Ovary (tissue), 9 donors: Measurements from ENCODE around the gene COL6A2. TPM values are rescaled to one million over a fixed set of nuclear protein-coding genes. Genes with fewer than 3 reads are reported as not detected.
"Not testable (repeated sequence)": the region's sequence is repeated elsewhere in the genome, so short reads cannot be mapped to it uniquely, and the experiment has no call there.

Experiments
- DNase-seq, 5 donors: peaks; one replicate each; pipeline ENCODE4 v3.0.0-alpha.2; 2019 to 2020
- H3K27ac ChIP-seq, 2 donors: fragments of 200-600 bp; one replicate each; pipeline versions ENCODE4 v1.5.1 to v1.8.0; 2019 to 2022
- H3K27me3 ChIP-seq: fragments of 200-600 bp; one replicate; pipeline ENCODE4 v1.8.0; 2022
- H3K36me3 ChIP-seq: fragments of 200-600 bp; sonication (generic); one replicate; pipeline ENCODE4 v1.5.1; 2019
- H3K4me1 ChIP-seq: one replicate; pipeline ENCODE4 v1.8.1; 2013; ENCODE audit warnings: mild to moderate bottlenecking, moderate library complexity; ENCODE audit not compliant: insufficient read depth
- H3K4me3 ChIP-seq: fragments of 200-600 bp; sonication (generic); one replicate; pipeline ENCODE4 v1.5.1; 2017
- H3K9me3 ChIP-seq, 2 donors: fragments of 200-600 bp in 1 of 2; sonication (generic) in 1 of 2; one replicate each; pipeline versions ENCODE4 v1.5.1 to v1.8.1; 2013 to 2019; ENCODE audit warnings: mild to moderate bottlenecking in 1 of 2, moderate library complexity in 1 of 2
- CTCF ChIP-seq, 3 donors: fragments of 450-650 bp in 2 of 3; fragments of 200-600 bp in 1 of 3; IDR thresholded peaks; one replicate each; pipeline versions ENCODE4 v1.5.1 to v1.8.0; 2016 to 2022; ENCODE audit warnings: antibody characterized with exemption in 3 of 3, mild to moderate bottlenecking in 1 of 3
- EP300 ChIP-seq: sonication (generic); formaldehyde crosslinking; IDR thresholded peaks from one replicate; pipeline ENCODE4 v1.6.1; 2017; ENCODE audit warnings: antibody characterized with exemption
- POLR2A ChIP-seq: fragments of 450-650 bp; IDR thresholded peaks from one replicate; pipeline ENCODE4 v1.6.1; 2017; ENCODE audit warnings: antibody characterized with exemption, mild to moderate bottlenecking, moderate library complexity
- WGBS, 3 donors: extraction: QIAGEN DNeasy Blood & Tissue Kit in 1 of 3; methylation state at CpG; one replicate each; pipeline versions ENCODE4 v1.1.5 to v1.1.7; 2013 to 2017; 5-methylcytosine and 5-hydroxymethylcytosine counted together
- intact Hi-C, 4 donors: fragments of 100-400 bp; cut with DNase I; formaldehyde crosslinking; loops; one replicate each; pipeline versions ENCODE4 v1.11.0 to v1.15.1; 2022 to 2023
- polyA plus RNA-seq, 2 donors: library from polyadenylated mRNA; stranded (reverse); fragments of 200-250 nt in 1 of 2; fragments of 350-450 nt in 1 of 2; fragmentation: Illumina TruSeq in 1 of 2; extraction: RNeasy Lipid Tissue Mini Kit (QIAGEN cat#74804) in 1 of 2; gene quantifications; one replicate each; pipeline ENCODE4 v1.2.3, GENCODE V29; 2013 to 2014
- total RNA-seq, 7 donors: library from RNA; depleted of rRNA in 2 of 7; stranded (reverse); fragments of >200 nt in 2 of 7; fragmentation: NEBNext Ultra II Directional in 3 of 7; extraction: Animal tissue kit (Norgen Biotek cat#: 25700) in 3 of 7; gene quantifications; one replicate each; pipeline versions ENCODE4 v1.1.0 to v1.2.4, GENCODE V29; 2016 to 2023
- donor health status: DM: no; HTN: no; CAD: no; lungs with moderate emphysema.
- donor health status: DM: no; HTN: no; CAD: no.
- donor health status: Bipolar disorder and iron deficiency.
- donor health status: DM: yes; HTN: yes; CAD: no.
- donor health status: DM: no; HTN: no; CAD: no.
- donor health status: DM: yes; HTN: yes; CAD: no.

The COL6A2 gene
- total and polyA plus RNA-seq, 9 donors = 50.9 to 1,092 (median 818) TPM

DNA sequence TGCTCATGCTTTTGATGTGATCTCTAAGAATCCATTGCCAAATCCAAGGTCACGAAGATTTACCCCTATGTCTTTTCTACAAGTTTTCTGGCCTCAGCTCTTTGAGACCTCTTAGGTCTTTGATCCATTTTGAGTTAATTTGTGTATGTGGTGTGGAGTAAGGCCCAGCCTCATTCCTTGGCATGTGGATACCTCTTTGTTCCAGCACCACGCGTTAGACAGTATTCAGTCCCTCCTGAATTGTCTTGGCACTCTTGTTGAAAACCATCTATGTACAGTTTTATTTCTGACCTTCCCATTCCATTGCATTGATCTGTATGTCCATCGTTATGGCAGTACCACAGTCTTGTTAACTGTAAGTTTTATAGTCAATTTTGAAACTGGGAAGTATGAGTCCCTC, 65.5 kb downstream of the COL6A2 start:
- Histone ChIP-seq H3K36me3 (no peaks in the 10 kb centered on the region), H3K27me3 (no peaks in the 10 kb centered on the region), H3K27ac (no peak overlapping the region), H3K4me1 (no peaks in the 10 kb centered on the region), H3K4me3 (no peak overlapping the region), H3K9me3 (no peaks in the 10 kb centered on the region)
- DNase-seq = no peak
- 65 to 77% (median 74%) methylated on average over 4 of the region's 4 CpGs for WGBS, 3 donors
- TF ChIP-seq POLR2A = no peak
- no peak for TF ChIP-seq EP300
- no peak for TF ChIP-seq CTCF (IDR thresholded peaks at IDR 0.05)
- intact Hi-C loops = no loop called here

DNA sequence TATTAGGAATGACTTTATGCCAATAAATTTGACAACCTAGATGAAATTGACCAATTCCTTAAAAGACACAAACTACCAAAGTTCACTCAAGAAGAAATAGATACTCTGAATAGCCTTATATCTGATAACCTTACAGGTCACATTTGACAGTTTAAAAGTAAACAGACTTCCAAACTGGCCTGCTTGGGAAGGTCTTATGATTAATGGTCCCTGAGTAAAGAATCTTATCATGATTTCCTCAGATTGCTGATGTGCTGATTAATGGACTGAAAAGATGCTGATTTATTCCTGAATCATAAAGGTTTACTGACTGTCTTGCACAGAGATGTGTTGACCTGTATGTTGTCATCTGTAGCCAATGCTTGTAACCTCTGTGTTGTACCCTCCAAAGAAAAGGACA, 67.2 kb downstream of the COL6A2 start:
- Histone ChIP-seq H3K36me3 (no peaks in the 10 kb centered on the region), H3K4me1 (no peaks in the 10 kb centered on the region), H3K27ac (no peak overlapping the region), H3K9me3 (no peaks in the 10 kb centered on the region), H3K4me3 (no peak overlapping the region), H3K27me3 (no peaks in the 10 kb centered on the region)
- TF ChIP-seq CTCF (IDR thresholded peaks at IDR 0.05) (no peak), EP300 (no peak), POLR2A (no peak)
- DNase-seq = no peak
- intact Hi-C loops = no loop called here

DNA sequence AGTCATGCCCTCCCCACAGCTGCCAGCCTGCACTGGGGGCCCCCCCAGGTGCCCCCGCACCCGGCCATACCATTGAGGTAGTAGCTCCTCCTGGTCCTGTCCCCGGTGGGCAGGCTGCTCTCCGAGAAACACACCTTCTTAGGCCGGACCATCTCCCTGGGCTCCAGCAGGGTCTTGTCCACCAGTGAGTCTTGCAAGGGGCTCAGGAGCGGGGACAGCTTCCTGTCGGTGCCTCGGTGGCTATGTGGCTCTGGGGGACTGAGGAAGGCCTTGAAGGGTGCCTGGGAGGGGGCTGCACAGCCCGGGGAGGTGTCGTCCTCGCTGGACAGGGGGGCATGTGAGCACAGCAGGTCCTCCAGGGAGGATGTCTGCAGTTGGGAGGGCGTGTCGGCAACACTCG, 70.3 kb downstream of the COL6A2 start:
- peak in 2 of 5 donors; percentile 11 to 25 for DNase-seq
- TF ChIP-seq EP300 (no peak), POLR2A (no peak), CTCF (IDR thresholded peaks at IDR 0.05) (no peak)
- no peaks in the 10 kb centered on the region for H3K27me3 ChIP-seq
- intact Hi-C loops = no loop called here
- no peaks in the 10 kb centered on the region for H3K9me3 ChIP-seq
- H3K36me3 ChIP-seq = no peaks in the 10 kb centered on the region
- no peaks in the 10 kb centered on the region for H3K4me1 ChIP-seq
- H3K4me3 ChIP-seq = no peak overlapping the region
- H3K27ac ChIP-seq = no peak overlapping the region
- 75 to 82% (median 77%) methylated on average over 14 of the region's 14 CpGs for WGBS, 3 donors

DNA sequence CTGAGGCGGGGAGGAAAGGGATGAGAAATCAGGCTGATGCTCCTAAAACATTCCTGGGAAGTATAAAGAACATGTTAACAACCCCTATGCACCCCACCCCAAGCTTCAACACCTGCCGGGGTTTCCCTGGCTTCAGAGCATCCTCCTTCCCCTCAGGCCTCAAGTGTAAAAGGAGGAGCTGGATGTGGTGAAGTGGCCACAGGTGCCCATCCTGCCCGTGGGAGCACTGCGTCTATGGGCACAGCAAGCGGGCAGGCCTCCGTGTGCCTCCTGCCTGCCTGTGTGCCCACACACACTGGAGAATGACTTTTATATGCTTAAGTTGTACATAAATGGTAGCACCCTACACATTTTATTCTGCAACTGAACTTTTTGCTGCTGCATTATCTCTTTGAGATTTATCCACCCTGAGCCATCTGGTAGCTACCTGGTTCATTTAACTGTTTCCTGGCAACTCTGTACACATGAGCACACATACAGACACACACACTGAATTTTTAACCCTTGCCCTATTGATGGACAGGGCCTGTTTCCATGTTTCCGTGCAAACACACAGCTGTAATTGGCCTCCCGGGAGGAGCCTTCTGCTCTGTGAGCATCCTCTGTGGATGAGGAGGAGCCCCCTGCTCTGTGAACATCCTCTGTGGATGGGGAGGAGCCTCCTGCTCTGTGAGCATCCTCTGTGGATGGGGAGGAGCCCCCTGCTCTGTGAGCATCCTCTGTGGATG, 70.9 kb downstream of the COL6A2 start:
- TF ChIP-seq CTCF (IDR thresholded peaks at IDR 0.05) (no peak), EP300 (no peak), POLR2A (no peak)
- H3K4me3 ChIP-seq = no peak overlapping the region
- no peaks in the 10 kb centered on the region for H3K36me3 ChIP-seq
- no peaks in the 10 kb centered on the region for H3K27me3 ChIP-seq
- intact Hi-C loops = no loop called here
- WGBS, 3 donors = 64 to 78% (median 65%) methylated on average over 8 of the region's 8 CpGs
- H3K4me1 ChIP-seq = no peaks in the 10 kb centered on the region
- no peaks in the 10 kb centered on the region for H3K9me3 ChIP-seq
- no peak overlapping the region for H3K27ac ChIP-seq
- DNase-seq = peak in 1 of 5 donors; percentile 15

- H3K9me3 ChIP-seq, H3K27me3 ChIP-seq, intact Hi-C loops, H3K4me3 ChIP-seq, H3K4me1 ChIP-seq, H3K27ac ChIP-seq, H3K36me3 ChIP-seq: not testable (repeated sequence)
- peak in 2 of 5 donors; percentile 8 to 11 for DNase-seq
- WGBS, 3 donors = 60 to 100% (median 69%) methylated on average over 1 of the region's 1 CpG
These were observed 72.7 kb downstream of the COL6A2 start for GRCh38 chr21:46170436-46171193.
